Omental fat pad (tissue), 4 donors: ENCODE data around the gene TTC33. TPM values are rescaled to one million over a fixed set of nuclear protein-coding genes. Genes with fewer than 3 reads are reported as not detected.

Source experiments
- ATAC-seq: fragments of 150-250 bp; one replicate; pipeline ENCODE4 v1.9.1; 2016; ENCODE audit warnings: mild to moderate bottlenecking, moderate library complexity; ENCODE audit not compliant: low FRiP score
- DNase-seq: peaks from one replicate; pipeline ENCODE4 v3.0.0-alpha.2; 2019; ENCODE audit warnings: low spot score
- CTCF ChIP-seq, 3 donors: fragments of 450-650 bp; IDR thresholded peaks; one replicate each; pipeline ENCODE4 v1.5.1; 2016 to 2017; ENCODE audit warnings: antibody characterized with exemption in 3 of 3, mild to moderate bottlenecking in 3 of 3, moderate library complexity in 2 of 3
- total RNA-seq, 4 donors: library from RNA; depleted of rRNA; stranded (reverse); fragments of >200 nt; gene quantifications; one replicate each; pipeline ENCODE4 v1.1.0, GENCODE V29; 2016

Gene TTC33
- total RNA-seq, 4 donors from 2014 or later = 8.3 to 15.4 (median 9.3) TPM

GRCh38 chr5:40606077-40606765 is 149.5 kb downstream of the TTC33 start:
- ATAC-seq = no peak
- no peak for TF ChIP-seq CTCF (IDR thresholded peaks at IDR 0.05)
- DNase-seq = no peak

DNA sequence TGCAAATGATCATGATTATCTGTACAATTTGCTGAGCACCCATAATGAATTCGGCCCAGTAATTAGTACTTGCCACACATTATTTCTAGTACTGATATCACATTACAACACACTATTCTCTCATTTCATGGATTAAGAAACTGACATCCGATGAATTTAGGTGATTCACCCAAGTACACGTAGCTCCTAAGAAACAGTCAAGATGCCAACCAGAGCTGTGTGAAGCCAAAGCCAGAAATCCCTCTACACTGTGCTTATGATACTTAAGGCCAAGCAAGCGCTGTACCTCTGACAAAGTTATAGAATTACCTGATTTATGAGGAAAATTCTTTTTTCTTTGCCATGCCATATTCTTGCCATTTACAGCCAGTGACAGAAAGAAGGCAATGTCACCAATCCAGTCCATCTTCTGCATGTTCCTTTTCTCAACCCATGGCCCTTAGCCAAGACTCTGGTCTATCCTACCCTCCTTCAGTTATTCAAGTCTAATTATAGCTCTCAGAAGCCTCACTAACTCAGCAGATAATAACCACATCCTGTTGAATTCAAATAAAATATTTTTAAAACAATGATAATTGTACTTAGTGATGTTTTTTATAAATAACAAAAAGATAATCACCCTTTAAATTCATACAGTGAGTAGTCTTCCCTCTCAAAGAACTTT is 150.3 kb downstream of the TTC33 start:
- TF ChIP-seq CTCF (IDR thresholded peaks at IDR 0.05) = no peak
- DNase-seq = no peak
- no peak for ATAC-seq

DNA sequence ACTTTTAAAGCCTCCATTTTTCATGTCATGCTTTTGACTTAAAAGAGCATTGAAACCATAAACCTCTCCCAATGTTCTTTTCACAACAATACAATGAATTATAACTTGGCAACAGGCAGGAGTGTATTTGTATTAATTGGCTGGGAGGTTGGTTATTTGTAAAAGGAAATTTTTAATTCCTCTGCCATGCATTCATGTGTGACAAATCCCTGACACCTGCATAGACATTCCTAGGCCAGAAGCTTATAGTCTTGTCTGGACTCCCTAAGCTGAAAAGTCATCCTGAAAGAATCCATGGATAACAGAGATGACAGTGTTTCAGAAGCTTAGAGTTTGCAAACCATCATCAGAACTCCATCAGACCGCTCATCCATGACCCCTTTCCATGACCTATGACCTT is 152.4 kb downstream of the TTC33 start:
- TF ChIP-seq CTCF (IDR thresholded peaks at IDR 0.05) = no peak
- DNase-seq = no peak
- ATAC-seq = no peak

- ATAC-seq = no peak
- TF ChIP-seq CTCF (IDR thresholded peaks at IDR 0.05) = no peak
- no peak for DNase-seq
These were observed 154.4 kb downstream of the TTC33 start for GRCh38 chr5:40601198-40601868.

GRCh38 chr5:40600383-40600782 is 155.4 kb downstream of the TTC33 start:
- no peak for ATAC-seq
- DNase-seq = no peak
- TF ChIP-seq CTCF (IDR thresholded peaks at IDR 0.05) = no peak

DNA sequence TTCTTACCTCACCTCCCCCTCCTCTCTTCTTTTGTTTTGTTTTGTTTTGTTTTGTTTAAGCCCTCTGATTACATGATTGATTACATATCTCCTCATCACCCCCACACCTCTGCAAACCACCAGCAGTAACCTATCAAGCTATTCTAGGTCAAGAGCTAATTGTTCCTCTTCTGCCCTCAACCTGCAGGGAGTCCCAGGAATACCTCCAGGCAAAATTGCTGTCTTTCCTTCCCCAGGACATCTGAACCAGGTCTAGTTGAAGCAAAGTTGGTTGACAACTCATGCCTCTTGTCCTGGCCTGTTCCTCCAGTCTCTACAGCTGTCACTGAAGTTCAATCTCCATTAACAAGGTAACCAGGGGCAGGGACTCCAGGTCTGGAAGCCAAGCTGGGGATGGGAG is 156.1 kb downstream of the TTC33 start:
- DNase-seq (no peak), ATAC-seq (no peak)
- TF ChIP-seq CTCF (IDR thresholded peaks at IDR 0.05) = no peak
